HCT116 (cell line): ENCODE results near the gene KPNA2.
"Not testable (repeated sequence)": the region's sequence is repeated elsewhere in the genome, so short reads cannot be mapped to it uniquely, and the experiment has no call there.

ENCODE experiments used
- CBX3 ChIP-seq: IDR thresholded peaks from 2 replicates; pipeline ENCODE4 v1.6.1; 2012; ENCODE audit warnings: low read depth
- CEBPB ChIP-seq: IDR thresholded peaks from 2 replicates; pipeline ENCODE4 v1.6.1; 2012; ENCODE audit warnings: low read depth
- CTCF ChIP-seq, 3 experiments: fragments of 200-600 bp in 1 of 3; sonication (generic) in 1 of 3; IDR thresholded peaks in 2 of 3; conservative IDR thresholded peaks in 1 of 3; 2 replicates each; pipeline ENCODE4 v1.5.1; 2012 to 2017; ENCODE audit warnings: low read depth in 2 of 3, low read length in 2 of 3, antibody characterized with exemption in 1 of 3, borderline replicate concordance in 1 of 3, control low read depth in 1 of 3, mild to moderate bottlenecking in 1 of 3, mixed read lengths in 1 of 3, mixed run types in 1 of 3, moderate library complexity in 1 of 3; ENCODE audit not compliant: insufficient read depth in 1 of 3
- EZH2 ChIP-seq: fragments of 200-600 bp; sonication (generic); IDR thresholded peaks from 2 replicates; pipeline ENCODE4 v1.6.1; 2017; ENCODE audit warnings: antibody characterized with exemption, mixed run types
- EZH2phosphoT487 ChIP-seq: fragments of 200-600 bp; IDR thresholded peaks from 2 replicates; pipeline ENCODE4 v1.6.1; 2018; ENCODE audit warnings: antibody characterized with exemption, borderline replicate concordance
- POLR2A ChIP-seq: IDR thresholded peaks from 2 replicates; pipeline ENCODE4 v1.7.0; 2011; ENCODE audit warnings: borderline replicate concordance; ENCODE audit not compliant: insufficient read depth, insufficient read length; ENCODE audit errors: extremely low read depth
- POLR2AphosphoS5 ChIP-seq: IDR thresholded peaks from 2 replicates; pipeline ENCODE4 v1.6.1; 2011; ENCODE audit warnings: mild to moderate bottlenecking, low read depth, low read length, moderate library complexity
- RAD21 ChIP-seq: IDR thresholded peaks from 2 replicates; pipeline ENCODE4 v1.6.1; 2012; ENCODE audit warnings: low read depth, mild to moderate bottlenecking
- SIN3A ChIP-seq: IDR thresholded peaks from 2 replicates; pipeline ENCODE4 v1.6.1; 2012; ENCODE audit warnings: low read depth
- YY1 ChIP-seq: IDR thresholded peaks from 2 replicates; pipeline ENCODE4 v1.6.1; 2011; ENCODE audit warnings: low read length, low read depth, moderate library complexity, mild to moderate bottlenecking; ENCODE audit not compliant: insufficient replicate concordance; ENCODE audit errors: extremely low read depth
- TF ChIP-seq, protein P1 (sequence below): IDR thresholded peaks from 2 replicates; pipeline ENCODE4 v1.6.1; 2012

GRCh38 chr17:68068512-68068911 lies 33.0 kb downstream of the KPNA2 start:
- TF ChIP-seq CTCF (IDR thresholded peaks at IDR 0.05 in 2 of 3, conservative IDR thresholded peaks at IDR 0.05 in 1 of 3; ENCODE audit: borderline replicate concordance in 1 of 3, insufficient read depth in 1 of 3, low read depth in 2 of 3, low read length in 2 of 3); SIN3A; POLR2A; EZH2; POLR2AphosphoS5; RAD21; CBX3; EZH2phosphoT487; YY1; CEBPB: not testable (repeated sequence)
- TF ChIP-seq, protein P1, sequence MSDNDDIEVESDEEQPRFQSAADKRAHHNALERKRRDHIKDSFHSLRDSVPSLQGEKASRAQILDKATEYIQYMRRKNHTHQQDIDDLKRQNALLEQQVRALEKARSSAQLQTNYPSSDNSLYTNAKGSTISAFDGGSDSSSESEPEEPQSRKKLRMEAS = not testable (repeated sequence)
